ENCODE measurements around the gene ACAP3.

Gene ACAP3

GRCh38 chr1:1307923-1308755 is at the start of gene ACAP3, which contains the start of gene PUSL1:
Gene ACAP3, minus strand, starts transcription at chr1:1307930. Its CDS starts 115 bp downstream, at chr1:1307815.
Gene PUSL1, plus strand, starts transcription at chr1:1308597. Its CDS starts 47 bp downstream, at chr1:1308644.
- TF ChIP-seq CTCF (IDR thresholded peaks at IDR 0.05): no peak

- TF ChIP-seq CTCF (IDR thresholded peaks at IDR 0.05): no peak
Observed at GRCh38 chr1:1356796-1357401, 49.2 kb upstream of the ACAP3 start.

GRCh38 chr1:1356166-1356795 is 48.6 kb upstream of the ACAP3 start:
- no peak for TF ChIP-seq CTCF (IDR thresholded peaks at IDR 0.05)

GRCh38 chr1:1355416-1355815 is 47.7 kb upstream of the ACAP3 start:
- TF ChIP-seq CTCF (IDR thresholded peaks at IDR 0.05): no peak

GRCh38 chr1:1354271-1355247 is 46.8 kb upstream of the ACAP3 start:
- TF ChIP-seq CTCF (IDR thresholded peaks at IDR 0.05): no peak

GRCh38 chr1:1353389-1354151 is 45.8 kb upstream of the ACAP3 start:
- TF ChIP-seq CTCF (IDR thresholded peaks at IDR 0.05): no peak

Measured in LNCAP (cell line).